Subcutaneous adipose tissue (tissue), 4 donors: ENCODE measurements around the gene SLCO2A1. TPM values are rescaled to one million over a fixed set of nuclear protein-coding genes. Genes with fewer than 3 reads are reported as not detected.

ENCODE experiments used
- total RNA-seq, 4 donors: library from RNA; depleted of rRNA; stranded (reverse); fragments of >200 nt; gene quantifications; one replicate each; pipeline ENCODE4 v1.1.0, GENCODE V29; 2016
- TF ChIP-seq, protein P1 (sequence below): fragments of 450-650 bp; IDR thresholded peaks from one replicate; pipeline ENCODE4 v1.5.1; 2016; ENCODE audit warnings: low read depth, mild to moderate bottlenecking, control low read depth, antibody characterized with exemption, moderate library complexity

The SLCO2A1 gene
- total RNA-seq, 4 donors from 2014 or later: 2.4 to 7.2 (median 3.1) TPM

DNA sequence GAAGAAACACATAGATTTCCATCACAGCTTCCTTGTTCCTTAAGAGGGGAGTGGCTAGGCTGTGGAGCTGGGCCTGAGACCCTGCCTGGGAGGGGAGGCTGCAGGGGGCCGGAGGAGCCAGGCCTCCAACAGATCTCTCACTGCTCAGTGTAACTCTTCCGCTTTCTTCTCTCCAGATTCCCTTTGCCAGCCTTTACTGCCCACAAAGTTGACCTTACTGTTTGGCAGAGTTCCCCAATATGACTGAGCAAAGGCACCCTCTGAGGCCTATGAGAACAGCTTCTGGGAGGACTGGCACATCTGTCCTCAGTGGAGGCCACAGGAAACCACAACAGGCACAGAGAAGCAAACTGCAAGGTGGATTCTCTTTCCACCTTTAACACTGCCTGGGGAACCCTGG, 38.1 kb downstream of the SLCO2A1 start:
- TF ChIP-seq, protein P1, sequence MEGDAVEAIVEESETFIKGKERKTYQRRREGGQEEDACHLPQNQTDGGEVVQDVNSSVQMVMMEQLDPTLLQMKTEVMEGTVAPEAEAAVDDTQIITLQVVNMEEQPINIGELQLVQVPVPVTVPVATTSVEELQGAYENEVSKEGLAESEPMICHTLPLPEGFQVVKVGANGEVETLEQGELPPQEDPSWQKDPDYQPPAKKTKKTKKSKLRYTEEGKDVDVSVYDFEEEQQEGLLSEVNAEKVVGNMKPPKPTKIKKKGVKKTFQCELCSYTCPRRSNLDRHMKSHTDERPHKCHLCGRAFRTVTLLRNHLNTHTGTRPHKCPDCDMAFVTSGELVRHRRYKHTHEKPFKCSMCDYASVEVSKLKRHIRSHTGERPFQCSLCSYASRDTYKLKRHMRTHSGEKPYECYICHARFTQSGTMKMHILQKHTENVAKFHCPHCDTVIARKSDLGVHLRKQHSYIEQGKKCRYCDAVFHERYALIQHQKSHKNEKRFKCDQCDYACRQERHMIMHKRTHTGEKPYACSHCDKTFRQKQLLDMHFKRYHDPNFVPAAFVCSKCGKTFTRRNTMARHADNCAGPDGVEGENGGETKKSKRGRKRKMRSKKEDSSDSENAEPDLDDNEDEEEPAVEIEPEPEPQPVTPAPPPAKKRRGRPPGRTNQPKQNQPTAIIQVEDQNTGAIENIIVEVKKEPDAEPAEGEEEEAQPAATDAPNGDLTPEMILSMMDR: no peak

DNA sequence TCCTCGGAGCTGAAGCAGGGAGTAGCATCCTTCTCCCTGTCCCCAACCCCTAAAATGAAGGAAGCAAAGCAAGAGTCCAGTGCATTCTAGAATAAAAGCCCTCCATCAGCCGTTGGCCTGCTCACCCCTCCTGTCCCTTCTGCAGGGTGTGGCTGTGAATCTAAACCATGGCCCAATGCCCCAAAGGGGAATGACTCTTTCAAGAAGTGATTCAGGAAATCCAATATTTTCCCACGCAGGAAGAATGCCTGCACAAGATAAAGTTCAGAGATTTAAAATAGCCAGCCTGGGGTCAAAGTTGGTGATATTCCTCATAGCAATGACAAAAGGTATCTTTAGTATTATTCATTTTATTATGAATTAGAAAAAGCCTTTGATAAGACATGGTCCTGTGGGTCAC, 38.5 kb downstream of the SLCO2A1 start:
- TF ChIP-seq, protein P1: no peak

DNA sequence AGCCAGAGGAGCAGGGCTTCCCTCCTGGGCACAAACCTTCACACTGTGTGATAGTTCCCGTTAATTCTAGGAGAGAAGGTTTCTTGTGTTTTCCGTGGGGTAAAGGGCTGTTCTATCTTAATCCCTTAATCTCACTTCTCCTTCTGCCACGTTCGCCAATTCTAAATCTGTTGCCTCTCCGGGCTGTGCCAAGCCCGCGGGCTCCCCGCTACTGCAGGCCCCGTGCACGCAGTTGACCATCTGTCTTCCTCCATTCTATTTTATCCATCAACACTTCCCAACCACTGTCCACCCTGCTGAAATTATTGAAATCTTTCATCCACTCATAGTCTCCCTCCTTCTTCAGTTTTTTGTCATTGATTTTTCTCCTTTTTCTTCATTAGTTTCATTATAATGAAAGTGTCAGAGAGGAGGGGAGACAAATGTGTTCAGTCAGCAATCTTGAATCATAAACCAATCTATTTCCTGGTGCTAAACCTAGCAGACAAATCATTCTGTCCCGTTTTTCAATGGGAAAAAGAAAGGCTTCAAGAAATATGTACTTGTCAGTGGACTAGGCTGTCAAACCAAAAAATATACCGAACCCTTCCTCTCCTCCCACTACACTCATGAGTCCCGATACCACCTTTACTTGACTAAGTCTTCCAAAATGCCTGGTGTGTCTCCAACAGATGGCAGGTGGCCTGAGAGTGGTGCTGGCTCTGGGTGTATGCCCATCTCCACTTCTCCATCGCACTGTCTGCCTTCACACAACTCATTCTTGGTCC, 39.6 kb downstream of the SLCO2A1 start:
- TF ChIP-seq, protein P1: no peak

DNA sequence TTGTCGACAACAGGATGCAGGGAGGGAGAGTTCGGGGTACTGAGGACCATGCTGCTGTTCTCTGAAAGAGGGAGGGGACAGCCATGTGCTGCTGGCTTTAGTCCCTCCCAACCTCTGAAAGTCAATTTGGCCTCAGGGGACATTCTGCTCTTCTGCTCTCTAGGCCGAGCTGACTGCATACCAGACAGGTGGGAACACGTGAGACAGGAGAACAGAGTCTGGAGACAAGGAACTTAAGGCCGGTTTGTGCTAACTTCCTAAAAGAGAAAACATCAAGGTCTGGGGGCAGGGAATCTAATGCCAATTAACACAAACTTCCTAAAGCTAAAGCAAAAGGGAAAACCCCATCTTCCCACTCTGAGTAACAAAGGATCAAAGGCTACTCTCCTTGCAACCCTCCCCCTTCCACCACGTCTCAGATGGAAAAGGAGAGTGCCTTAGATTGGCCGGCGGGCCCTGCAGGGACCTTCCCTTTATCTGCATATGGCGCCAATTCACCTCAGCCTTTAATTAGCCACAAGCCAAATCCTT, 41.0 kb downstream of the SLCO2A1 start:
- TF ChIP-seq, protein P1: no peak

DNA sequence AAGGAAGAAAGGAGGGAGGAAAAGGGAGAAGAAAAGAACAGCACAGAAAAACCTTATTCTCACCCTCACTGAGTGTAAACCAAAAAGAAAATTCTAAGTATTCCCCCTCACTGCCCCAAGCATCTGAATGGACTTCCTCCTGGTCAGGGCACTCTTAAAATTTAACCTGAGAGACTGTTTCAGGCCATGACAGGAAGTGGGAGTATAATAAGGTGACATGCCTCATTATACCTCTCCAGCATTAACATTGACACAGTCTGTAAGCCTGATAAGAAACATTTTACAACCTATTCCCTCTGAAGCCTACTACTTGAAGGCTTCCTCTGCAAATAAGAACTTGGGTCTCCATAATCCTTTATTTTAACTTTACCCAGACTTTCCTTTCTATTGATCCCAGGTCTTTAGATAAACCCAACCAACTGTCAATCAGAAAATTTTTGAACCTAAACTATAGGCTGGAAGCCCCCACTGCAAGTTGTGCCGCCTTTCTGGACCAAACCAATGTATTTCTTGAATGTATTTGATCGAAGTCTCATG, 41.7 kb downstream of the SLCO2A1 start:
- TF ChIP-seq, protein P1: no peak

DNA sequence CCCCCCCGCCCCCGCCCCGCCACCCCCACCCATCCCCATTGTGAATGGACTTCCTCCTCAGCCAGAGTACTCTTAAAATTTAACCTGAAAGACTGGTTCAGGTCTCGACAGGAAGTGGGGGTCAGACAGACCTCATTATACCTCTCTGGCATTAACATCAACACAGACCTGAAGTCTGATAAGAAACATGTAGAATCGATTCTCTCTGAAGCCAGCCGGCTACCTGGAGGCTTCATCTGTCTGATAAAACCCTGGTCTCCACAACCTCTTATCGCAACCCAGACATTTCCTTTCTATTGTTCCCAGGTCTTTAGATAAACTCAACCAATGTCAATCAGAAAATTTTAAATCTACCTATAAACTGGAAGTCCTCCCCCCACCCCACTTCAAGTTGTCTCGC, 42.6 kb downstream of the SLCO2A1 start:
- TF ChIP-seq, protein P1: no peak

DNA sequence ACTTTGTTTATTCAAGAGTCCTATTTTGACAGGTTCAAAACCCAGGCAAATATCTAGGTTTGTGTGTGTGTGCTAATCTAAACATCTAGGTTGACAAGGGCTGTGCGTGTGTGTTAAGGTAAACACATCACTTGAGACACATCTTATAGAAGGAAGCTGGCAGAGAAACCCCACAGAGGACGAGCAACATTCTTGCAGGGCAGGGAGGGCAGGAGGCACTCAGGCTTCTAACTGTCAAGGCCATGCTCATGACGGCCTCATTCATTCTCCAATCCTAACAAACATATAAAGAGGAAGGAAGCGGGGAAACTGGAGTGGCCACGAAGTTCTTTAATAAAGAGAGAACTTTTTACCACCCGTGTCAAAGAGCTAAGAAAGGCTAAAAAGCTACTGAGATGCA, 43.4 kb downstream of the SLCO2A1 start:
- TF ChIP-seq, protein P1: no peak
